Right forelimb (tissue), 1 donor: ENCODE data around the gene USP37.

Experiments
- DNase-seq: peaks from one replicate; pipeline ENCODE4 v3.0.0-alpha.2; 2018

The USP37 gene

GRCh38 chr2:218400930-218401881 is 166.9 kb downstream of the USP37 start:
- no peak for DNase-seq
